Panc1 (cell line): ENCODE results near the gene CUTA. TPM values are rescaled to one million over a fixed set of nuclear protein-coding genes. Genes with fewer than 3 reads are reported as not detected.

Source experiments
- ATAC-seq: fragments of 200-7000 bp; cut with Tn5 transposase; 2 replicates; pipeline ENCODE4 v1.9.1; 2020; ENCODE audit warnings: mild to moderate bottlenecking, moderate library complexity
- BruUV-seq: library from RNA; stranded (reverse); fragments of 400-500 nt; replicated peaks from 2 replicates; lab custom pipeline; 2021; lab: Mats Ljungman, UMichigan
- CTCF ChIA-PET: fragments of 300-600 bp; sonication (Branson Sonifier 250); formaldehyde crosslinking; loops from one replicate; lab custom pipeline; 2022; ENCODE audit warnings: antibody characterized with exemption; lab: Charles Lee
- POLR2A ChIA-PET: fragments of 300-600 bp; sonication (Branson Sonifier 250); formaldehyde crosslinking; loops from one replicate; lab custom pipeline; 2022; ENCODE audit warnings: antibody characterized with exemption; lab: Charles Lee
- DNase-seq: peaks from one replicate; pipeline ENCODE4 v3.0.0-alpha.2; 2010; ENCODE audit warnings: low read depth, low spot score
- H3K27ac ChIP-seq: 2 replicates; pipeline ENCODE4 v1.5.1; 2011; ENCODE audit warnings: mild to moderate bottlenecking, low read length, inconsistent platforms
- H3K27me3 ChIP-seq: fragments of 200-500 bp; sonication (Bioruptor generic); 2 replicates; pipeline ENCODE4 v1.6.0; 2014; ENCODE audit warnings: low read length, inconsistent platforms; ENCODE audit not compliant: control insufficient read depth, insufficient read depth
- H3K36me3 ChIP-seq: fragments of 200-500 bp; sonication (Bioruptor generic); 2 replicates; pipeline ENCODE4 v1.5.1; 2014; ENCODE audit warnings: inconsistent platforms, mild to moderate bottlenecking, low read length, moderate library complexity; ENCODE audit not compliant: control insufficient read depth, insufficient read depth
- H3K4me1 ChIP-seq: 2 replicates; pipeline ENCODE4 v1.5.1; 2011; ENCODE audit warnings: inconsistent platforms, mild to moderate bottlenecking, low read length, moderate library complexity; ENCODE audit not compliant: control insufficient read depth, insufficient read depth
- H3K4me3 ChIP-seq, 2 experiments: 2 replicates each; pipeline ENCODE4 v1.5.1; 2011 to 2012; ENCODE audit warnings: low read depth in 2 of 2, low read length in 2 of 2, mild to moderate bottlenecking in 2 of 2, inconsistent platforms in 1 of 2, moderate library complexity in 1 of 2
- H3K9me3 ChIP-seq: fragments of 200-500 bp; sonication (Bioruptor generic); 2 replicates; pipeline ENCODE4 v1.5.1; 2014; ENCODE audit warnings: low read depth, mild to moderate bottlenecking, inconsistent platforms, low read length, moderate library complexity; ENCODE audit not compliant: control insufficient read depth, insufficient read depth
- POLR2AphosphoS5 ChIP-seq: IDR thresholded peaks from 2 replicates; pipeline ENCODE4 v1.6.1; 2012; ENCODE audit warnings: mild to moderate bottlenecking, low read depth, low read length, moderate library complexity
- SIN3A ChIP-seq: IDR thresholded peaks from 2 replicates; pipeline ENCODE4 v1.6.1; 2012; ENCODE audit warnings: low read depth, mild to moderate bottlenecking, low read length, moderate library complexity, borderline replicate concordance; ENCODE audit not compliant: insufficient read depth
- TCF7L2 ChIP-seq: IDR thresholded peaks from 2 replicates; pipeline ENCODE4 v1.6.1; 2011; ENCODE audit warnings: mild to moderate bottlenecking, low read depth, low read length, inconsistent platforms
- in situ Hi-C: cut with HindIII; loops from 2 replicates; pipeline ENCODE4 v1.10.0; 2016; ENCODE audit warnings: low sequenced_read_pairs, low pct_unique_long_range_greater_than_20kb
- intact Hi-C: fragments of 100-400 bp; cut with micrococcal nuclease; formaldehyde crosslinking; loops from one replicate; pipeline ENCODE4 v1.10.0; 2022; ENCODE audit not compliant: unreplicated experiment
- total RNA-seq: library from RNA; stranded (reverse); gene quantifications from one replicate; pipeline ENCODE4 v1.2.1, GENCODE V29; 2021; ENCODE audit not compliant: unreplicated experiment
- TF ChIP-seq, protein P1 (sequence below): fragments of 450-650 bp; IDR thresholded peaks from 2 replicates; pipeline ENCODE4 v1.5.1; 2017; ENCODE audit warnings: mild to moderate bottlenecking
- TF ChIP-seq, protein P2 (sequence below), 2 experiments: IDR thresholded peaks; 2 replicates each; pipeline ENCODE4 v1.6.1; 2011 to 2012; ENCODE audit warnings: low read depth in 2 of 2, control low read depth in 1 of 2, low read length in 1 of 2, mild to moderate bottlenecking in 1 of 2, moderate library complexity in 1 of 2; ENCODE audit not compliant: insufficient read depth in 1 of 2

CUTA gene
- total RNA-seq, 1 experiment from 2014 or later = 338 TPM

DNA sequence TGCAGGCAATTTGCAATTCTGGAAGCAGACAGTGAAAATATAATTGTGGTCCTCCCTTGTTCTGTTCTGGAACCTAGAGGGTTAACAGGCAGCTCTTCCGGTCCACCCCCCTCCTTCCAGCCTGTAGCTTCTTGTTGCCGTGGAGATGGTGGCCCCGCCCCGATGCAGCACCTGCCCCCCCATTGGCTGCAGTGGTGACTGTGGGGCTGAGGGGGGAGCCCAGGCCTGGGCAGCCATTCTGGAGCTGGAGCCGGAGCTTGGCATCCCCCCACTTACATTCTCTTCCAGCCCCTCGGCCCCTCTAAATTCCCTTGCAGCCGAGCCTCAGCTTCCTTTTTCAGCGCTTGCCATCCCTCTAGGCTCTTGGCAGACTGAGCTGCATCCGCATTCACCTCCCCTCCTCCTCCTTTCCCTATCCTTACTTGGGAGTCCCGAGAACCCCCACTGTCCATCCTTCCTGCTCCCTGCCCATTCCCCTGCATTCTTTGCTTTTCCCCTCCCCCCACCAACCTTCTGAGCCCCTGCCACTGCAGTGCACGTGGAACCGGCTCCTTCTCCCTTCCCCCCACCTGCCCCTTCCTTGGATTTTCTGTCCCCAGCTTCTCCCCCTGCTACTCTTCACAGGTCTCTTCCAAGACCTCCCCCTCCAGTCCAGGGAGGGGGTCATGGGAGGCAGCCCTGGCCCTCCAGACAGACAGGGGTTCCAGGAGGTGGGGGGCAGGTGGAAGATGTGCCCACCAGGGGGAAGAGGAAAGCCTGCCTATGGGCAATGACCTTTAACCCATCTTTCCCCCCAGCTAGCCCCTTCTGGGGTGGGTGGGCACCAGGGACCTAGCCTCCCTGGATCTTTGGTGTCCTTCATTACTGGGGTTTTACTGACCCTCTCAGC is 13.3 kb upstream of the CUTA start:
- intact Hi-C loops = no loop called here
- peaks cover 5% of the 10 kb centered on the region; the same call in 1 of the 2 replicates for H3K36me3 ChIP-seq
- BruUV-seq = no TSS peak
- CTCF ChIA-PET = interaction anchor here (0.7 kb wide), 1 partner anchor 8 kb away, joined by 3 read pairs; no protein-coding TSS in a partner anchor
- ATAC-seq (peak; percentile 54), DNase-seq (no peak)
- H3K27ac ChIP-seq = no peak overlapping the region
- H3K9me3 ChIP-seq = no peaks in the 10 kb centered on the region
- TF ChIP-seq, protein P1, sequence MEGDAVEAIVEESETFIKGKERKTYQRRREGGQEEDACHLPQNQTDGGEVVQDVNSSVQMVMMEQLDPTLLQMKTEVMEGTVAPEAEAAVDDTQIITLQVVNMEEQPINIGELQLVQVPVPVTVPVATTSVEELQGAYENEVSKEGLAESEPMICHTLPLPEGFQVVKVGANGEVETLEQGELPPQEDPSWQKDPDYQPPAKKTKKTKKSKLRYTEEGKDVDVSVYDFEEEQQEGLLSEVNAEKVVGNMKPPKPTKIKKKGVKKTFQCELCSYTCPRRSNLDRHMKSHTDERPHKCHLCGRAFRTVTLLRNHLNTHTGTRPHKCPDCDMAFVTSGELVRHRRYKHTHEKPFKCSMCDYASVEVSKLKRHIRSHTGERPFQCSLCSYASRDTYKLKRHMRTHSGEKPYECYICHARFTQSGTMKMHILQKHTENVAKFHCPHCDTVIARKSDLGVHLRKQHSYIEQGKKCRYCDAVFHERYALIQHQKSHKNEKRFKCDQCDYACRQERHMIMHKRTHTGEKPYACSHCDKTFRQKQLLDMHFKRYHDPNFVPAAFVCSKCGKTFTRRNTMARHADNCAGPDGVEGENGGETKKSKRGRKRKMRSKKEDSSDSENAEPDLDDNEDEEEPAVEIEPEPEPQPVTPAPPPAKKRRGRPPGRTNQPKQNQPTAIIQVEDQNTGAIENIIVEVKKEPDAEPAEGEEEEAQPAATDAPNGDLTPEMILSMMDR = no peak
- TF ChIP-seq POLR2AphosphoS5 (no peak), TCF7L2 (no peak), SIN3A (no peak)
- TF ChIP-seq, protein P2, sequence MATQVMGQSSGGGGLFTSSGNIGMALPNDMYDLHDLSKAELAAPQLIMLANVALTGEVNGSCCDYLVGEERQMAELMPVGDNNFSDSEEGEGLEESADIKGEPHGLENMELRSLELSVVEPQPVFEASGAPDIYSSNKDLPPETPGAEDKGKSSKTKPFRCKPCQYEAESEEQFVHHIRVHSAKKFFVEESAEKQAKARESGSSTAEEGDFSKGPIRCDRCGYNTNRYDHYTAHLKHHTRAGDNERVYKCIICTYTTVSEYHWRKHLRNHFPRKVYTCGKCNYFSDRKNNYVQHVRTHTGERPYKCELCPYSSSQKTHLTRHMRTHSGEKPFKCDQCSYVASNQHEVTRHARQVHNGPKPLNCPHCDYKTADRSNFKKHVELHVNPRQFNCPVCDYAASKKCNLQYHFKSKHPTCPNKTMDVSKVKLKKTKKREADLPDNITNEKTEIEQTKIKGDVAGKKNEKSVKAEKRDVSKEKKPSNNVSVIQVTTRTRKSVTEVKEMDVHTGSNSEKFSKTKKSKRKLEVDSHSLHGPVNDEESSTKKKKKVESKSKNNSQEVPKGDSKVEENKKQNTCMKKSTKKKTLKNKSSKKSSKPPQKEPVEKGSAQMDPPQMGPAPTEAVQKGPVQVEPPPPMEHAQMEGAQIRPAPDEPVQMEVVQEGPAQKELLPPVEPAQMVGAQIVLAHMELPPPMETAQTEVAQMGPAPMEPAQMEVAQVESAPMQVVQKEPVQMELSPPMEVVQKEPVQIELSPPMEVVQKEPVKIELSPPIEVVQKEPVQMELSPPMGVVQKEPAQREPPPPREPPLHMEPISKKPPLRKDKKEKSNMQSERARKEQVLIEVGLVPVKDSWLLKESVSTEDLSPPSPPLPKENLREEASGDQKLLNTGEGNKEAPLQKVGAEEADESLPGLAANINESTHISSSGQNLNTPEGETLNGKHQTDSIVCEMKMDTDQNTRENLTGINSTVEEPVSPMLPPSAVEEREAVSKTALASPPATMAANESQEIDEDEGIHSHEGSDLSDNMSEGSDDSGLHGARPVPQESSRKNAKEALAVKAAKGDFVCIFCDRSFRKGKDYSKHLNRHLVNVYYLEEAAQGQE (IDR thresholded peaks at IDR 0.05; ENCODE audit: insufficient read depth in 1 of 2, low read depth in 2 of 2, low read length in 1 of 2) = no peak
- in situ Hi-C loops = no loop called here
- H3K4me1 ChIP-seq = peaks cover 33% of the 10 kb centered on the region
- H3K27me3 ChIP-seq = no peaks in the 10 kb centered on the region
- no peak overlapping the region; a peak in 1 of 4 replicates for H3K4me3 ChIP-seq
- POLR2A ChIA-PET = interaction anchor here (0.6 kb wide), 1 partner anchor 117 kb away, joined by 4 read pairs; no protein-coding TSS in a partner anchor

DNA sequence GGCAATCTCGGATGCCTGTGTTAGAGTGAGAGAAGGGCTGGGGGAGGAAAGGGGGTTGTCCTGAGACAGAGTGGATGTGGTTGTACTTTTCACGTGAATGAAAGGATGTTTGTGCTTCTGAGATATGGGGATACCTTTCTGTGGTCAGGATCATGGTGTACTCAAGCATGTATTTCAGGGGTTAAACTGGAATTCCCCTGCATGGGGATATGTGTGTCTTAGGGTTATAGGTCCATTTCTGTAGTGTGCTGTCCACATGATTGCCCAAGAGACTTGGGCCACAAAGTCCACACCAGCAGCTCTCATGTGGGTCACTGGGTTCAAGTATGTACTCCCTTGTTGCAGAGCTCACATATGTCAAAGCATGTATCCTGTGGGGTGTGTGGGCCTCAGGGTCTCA is 12.4 kb upstream of the CUTA start:
- peaks cover 33% of the 10 kb centered on the region for H3K4me1 ChIP-seq
- no TSS peak for BruUV-seq
- no peak overlapping the region for H3K4me3 ChIP-seq
- H3K27me3 ChIP-seq = no peaks in the 10 kb centered on the region
- in situ Hi-C loops = no loop called here
- ChIA-PET POLR2A (interaction anchor here (0.6 kb wide), 1 partner anchor 117 kb away, joined by 4 read pairs; no protein-coding TSS in a partner anchor), CTCF (no interaction called here)
- intact Hi-C loops = no loop called here
- no peaks in the 10 kb centered on the region; the same call in 1 of the 2 replicates for H3K36me3 ChIP-seq
- ATAC-seq = no peak
- no peaks in the 10 kb centered on the region for H3K9me3 ChIP-seq
- DNase-seq = no peak
- TF ChIP-seq, protein P1 = no peak
- TF ChIP-seq TCF7L2 (no peak), SIN3A (no peak), POLR2AphosphoS5 (no peak)
- TF ChIP-seq, protein P2 (IDR thresholded peaks at IDR 0.05; ENCODE audit: insufficient read depth in 1 of 2, low read depth in 2 of 2, low read length in 1 of 2) = no peak
- H3K27ac ChIP-seq = no peak overlapping the region
